OCI-LY7 (cell line): Measurements from ENCODE around the gene MUL1.

ENCODE experiments used
- EZH2phosphoT487 ChIP-seq: fragments of 200-600 bp; sonication (generic); IDR thresholded peaks from 2 replicates; pipeline ENCODE4 v1.6.1; 2018; ENCODE audit warnings: low read depth, borderline replicate concordance, mild to moderate bottlenecking, mixed run types, antibody characterized with exemption, low read length, moderate library complexity, mixed read lengths
- TF ChIP-seq, protein P1 (sequence below): fragments of 200-600 bp; sonication (generic); conservative IDR thresholded peaks from 2 replicates; pipeline ENCODE4 v1.5.1; 2014; ENCODE audit warnings: mild to moderate bottlenecking, antibody characterized with exemption, low read length, moderate library complexity, mixed read lengths

- TF ChIP-seq, protein P1, sequence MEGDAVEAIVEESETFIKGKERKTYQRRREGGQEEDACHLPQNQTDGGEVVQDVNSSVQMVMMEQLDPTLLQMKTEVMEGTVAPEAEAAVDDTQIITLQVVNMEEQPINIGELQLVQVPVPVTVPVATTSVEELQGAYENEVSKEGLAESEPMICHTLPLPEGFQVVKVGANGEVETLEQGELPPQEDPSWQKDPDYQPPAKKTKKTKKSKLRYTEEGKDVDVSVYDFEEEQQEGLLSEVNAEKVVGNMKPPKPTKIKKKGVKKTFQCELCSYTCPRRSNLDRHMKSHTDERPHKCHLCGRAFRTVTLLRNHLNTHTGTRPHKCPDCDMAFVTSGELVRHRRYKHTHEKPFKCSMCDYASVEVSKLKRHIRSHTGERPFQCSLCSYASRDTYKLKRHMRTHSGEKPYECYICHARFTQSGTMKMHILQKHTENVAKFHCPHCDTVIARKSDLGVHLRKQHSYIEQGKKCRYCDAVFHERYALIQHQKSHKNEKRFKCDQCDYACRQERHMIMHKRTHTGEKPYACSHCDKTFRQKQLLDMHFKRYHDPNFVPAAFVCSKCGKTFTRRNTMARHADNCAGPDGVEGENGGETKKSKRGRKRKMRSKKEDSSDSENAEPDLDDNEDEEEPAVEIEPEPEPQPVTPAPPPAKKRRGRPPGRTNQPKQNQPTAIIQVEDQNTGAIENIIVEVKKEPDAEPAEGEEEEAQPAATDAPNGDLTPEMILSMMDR: no peak
- TF ChIP-seq EZH2phosphoT487: no peak
These were observed 8.2 kb downstream of the MUL1 start for GRCh38 chr1:20499718-20500117.
